H1 (cell line): Measurements from ENCODE around the gene MRPL41. TPM values are rescaled to one million over a fixed set of nuclear protein-coding genes. Genes with fewer than 3 reads are reported as not detected.

Experiments
- CTCF ChIA-PET: fragments of 300-600 bp; sonication (Branson Sonifier 250); formaldehyde crosslinking; loops from one replicate; lab custom pipeline; 2021; ENCODE audit not compliant: partially characterized antibody; lab: Charles Lee
- POLR2A ChIA-PET: fragments of 300-600 bp; sonication (Branson Sonifier 250); formaldehyde crosslinking; loops from one replicate; lab custom pipeline; 2021; ENCODE audit warnings: inconsistent platforms; ENCODE audit not compliant: partially characterized antibody; lab: Charles Lee
- DNase-seq, 2 experiments: peaks; one replicate each; pipeline versions ENCODE4 v3.0.0 to v3.0.0-alpha.2; 2010 to 2022; ENCODE audit warnings: low spot score in 2 of 2, low read depth in 1 of 2, mixed read lengths in 1 of 2
- FAIRE-seq: peaks from 2 replicates; lab custom pipeline; 2011; peaks lifted over from hg19 to GRCh38; lab: Jason Lieb, UNC
- H2AFZ ChIP-seq: 2 replicates; pipeline ENCODE4 v1.8.1; 2012; ENCODE audit warnings: low read length, inconsistent platforms
- H2AK5ac ChIP-seq: 2 replicates; pipeline ENCODE4 v1.6.1; 2013; ENCODE audit warnings: low read depth, low read length
- H2BK120ac ChIP-seq: replicated peaks from 2 replicates; pipeline ENCODE3; 2013; ENCODE audit warnings: low read depth, low read length, inconsistent platforms
- H2BK12ac ChIP-seq: 2 replicates; pipeline ENCODE4 v1.6.1; 2013; ENCODE audit warnings: low read depth, low read length
- H2BK15ac ChIP-seq: 2 replicates; pipeline ENCODE4 v1.6.1; 2013; ENCODE audit warnings: low read length
- H2BK20ac ChIP-seq: 2 replicates; pipeline ENCODE4 v1.6.1; 2013; ENCODE audit warnings: low read length
- H2BK5ac ChIP-seq: 2 replicates; pipeline ENCODE4 v1.6.1; 2013; ENCODE audit warnings: low read depth, low read length
- H3K14ac ChIP-seq: 2 replicates; pipeline ENCODE4 v1.6.1; 2013; ENCODE audit warnings: inconsistent platforms; ENCODE audit not compliant: insufficient read length
- H3K18ac ChIP-seq: 2 replicates; pipeline ENCODE4 v1.6.1; 2013; ENCODE audit warnings: low read length; ENCODE audit errors: extremely low read depth
- H3K23ac ChIP-seq: 2 replicates; pipeline ENCODE4 v1.6.1; 2013; ENCODE audit warnings: inconsistent platforms; ENCODE audit not compliant: insufficient read length
- H3K23me2 ChIP-seq: 2 replicates; pipeline ENCODE4 v1.6.1; 2013; ENCODE audit warnings: low read depth, low read length
- H3K27ac ChIP-seq: 2 replicates; pipeline ENCODE4 v1.6.1; 2011; ENCODE audit warnings: low read depth, low read length, inconsistent platforms
- H3K27me3 ChIP-seq, 4 experiments: replicated peaks in 1 of 4; 1 replicate in 1 of 4; 2 replicates in 3 of 4; pipeline versions ENCODE4 v1.6.1 to v1.8.1; 2011 to 2013; ENCODE audit warnings: low read length in 3 of 4, mild to moderate bottlenecking in 3 of 4, inconsistent platforms in 2 of 4, mixed read lengths in 2 of 4, moderate library complexity in 1 of 4; ENCODE audit not compliant: control insufficient read depth in 3 of 4, insufficient read depth in 3 of 4; ENCODE audit errors: extremely low read depth in 1 of 4
- H3K36me3 ChIP-seq, 4 experiments: 2 replicates each; pipeline versions ENCODE4 v1.6.1 to v1.8.1; 2011 to 2013; ENCODE audit warnings: mild to moderate bottlenecking in 4 of 4, low read length in 3 of 4, moderate library complexity in 2 of 4, control low read depth in 1 of 4, inconsistent platforms in 1 of 4; ENCODE audit not compliant: insufficient read depth in 4 of 4, control insufficient read depth in 2 of 4
- H3K4ac ChIP-seq: replicated peaks from 2 replicates; pipeline ENCODE3; 2013; ENCODE audit warnings: low read length, low read depth, mixed read lengths, inconsistent platforms; ENCODE audit not compliant: insufficient read length
- H3K4me1 ChIP-seq, 4 experiments: replicated peaks in 1 of 4; 1 replicate in 1 of 4; 2 replicates in 3 of 4; pipeline versions ENCODE4 v1.6.1 to v1.8.1; 2011 to 2013; ENCODE audit warnings: low read length in 3 of 4, inconsistent platforms in 2 of 4, mixed read lengths in 1 of 4; ENCODE audit not compliant: insufficient read depth in 4 of 4, control insufficient read depth in 3 of 4
- H3K4me2 ChIP-seq, 2 experiments: 2 replicates each; pipeline versions ENCODE4 v1.6.1 to v1.8.1; 2011 to 2013; ENCODE audit warnings: low read depth in 2 of 2, low read length in 2 of 2, control low read depth in 1 of 2, inconsistent platforms in 1 of 2, mild to moderate bottlenecking in 1 of 2; ENCODE audit not compliant: insufficient read depth in 1 of 2
- H3K4me3 ChIP-seq, 4 experiments: fragments of 200-600, 300-600 bp in 1 of 4; sonication (generic), shearing (Covaris generic), sonication (Bioruptor Twin) in 1 of 4; 2 replicates each; pipeline versions ENCODE4 v1.5.1 to v1.8.1; 2011 to 2016; ENCODE audit warnings: low read length in 4 of 4, low read depth in 3 of 4, control low read depth in 2 of 4, inconsistent platforms in 2 of 4, mild to moderate bottlenecking in 2 of 4, mixed read lengths in 1 of 4, moderate library complexity in 1 of 4; ENCODE audit not compliant: insufficient read depth in 2 of 4; ENCODE audit errors: extremely low read depth in 1 of 4
- H3K56ac ChIP-seq: replicated peaks from 2 replicates; pipeline ENCODE3; 2013; ENCODE audit warnings: low read depth, mild to moderate bottlenecking, mixed read lengths, low read length, inconsistent platforms; ENCODE audit not compliant: insufficient read length
- H3K79me1 ChIP-seq: 2 replicates; pipeline ENCODE4 v1.6.1; 2013; ENCODE audit warnings: low read depth, low read length, control low read depth
- H3K79me2 ChIP-seq, 2 experiments: 2 replicates each; pipeline versions ENCODE4 v1.6.1 to v1.8.1; 2012 to 2013; ENCODE audit warnings: low read length in 2 of 2, mild to moderate bottlenecking in 2 of 2, inconsistent platforms in 1 of 2; ENCODE audit not compliant: insufficient read depth in 2 of 2, control insufficient read depth in 1 of 2
- H3K9ac ChIP-seq, 4 experiments: replicated peaks in 1 of 4; 1 replicate in 1 of 4; 2 replicates in 3 of 4; pipeline versions ENCODE4 v1.6.1 to v1.8.1; 2011 to 2013; ENCODE audit warnings: low read depth in 3 of 4, low read length in 3 of 4, control low read depth in 2 of 4, mild to moderate bottlenecking in 2 of 4, moderate library complexity in 2 of 4, inconsistent platforms in 1 of 4; ENCODE audit errors: extremely low read depth in 1 of 4
- H3K9me3 ChIP-seq, 2 experiments: 2 replicates each; pipeline versions ENCODE4 v1.6.1 to v1.8.1; 2012 to 2013; ENCODE audit warnings: mild to moderate bottlenecking in 2 of 2, moderate library complexity in 2 of 2, control low read depth in 1 of 2, inconsistent platforms in 1 of 2, low read depth in 1 of 2, low read length in 1 of 2, mixed read lengths in 1 of 2; ENCODE audit not compliant: insufficient read depth in 2 of 2
- H4K20me1 ChIP-seq, 2 experiments: replicated peaks in 1 of 2; 2 replicates each; pipeline versions ENCODE3 to v1.8.1; 2011 to 2013; ENCODE audit warnings: inconsistent platforms in 2 of 2, low read length in 2 of 2, mild to moderate bottlenecking in 1 of 2; ENCODE audit not compliant: insufficient read depth in 2 of 2, control insufficient read depth in 1 of 2
- H4K5ac ChIP-seq: 2 replicates; pipeline ENCODE4 v1.6.1; 2013; ENCODE audit warnings: low read length, low read depth, mixed read lengths, inconsistent platforms; ENCODE audit not compliant: insufficient read length
- H4K8ac ChIP-seq: 2 replicates; pipeline ENCODE4 v1.8.0; 2013; ENCODE audit warnings: mild to moderate bottlenecking, moderate library complexity, low read length, inconsistent platforms; ENCODE audit not compliant: insufficient read depth; ENCODE audit errors: extremely low read depth
- H4K91ac ChIP-seq: replicated peaks from 2 replicates; pipeline ENCODE3; 2013; ENCODE audit warnings: low read length, mixed read lengths, inconsistent platforms; ENCODE audit not compliant: insufficient read length
- CHD1 ChIP-seq: IDR thresholded peaks from 2 replicates; pipeline ENCODE4 v1.6.1; 2012; ENCODE audit warnings: low read depth, low read length, improper control_type of control experiment
- HDAC2 ChIP-seq, 2 experiments: fragments of 300-600 bp in 1 of 2; sonication (generic) in 1 of 2; IDR thresholded peaks; 2 replicates each; pipeline ENCODE4 v1.6.1; 2011 to 2012; ENCODE audit warnings: low read depth in 2 of 2, low read length in 2 of 2, mild to moderate bottlenecking in 2 of 2, moderate library complexity in 2 of 2, borderline replicate concordance in 1 of 2, inconsistent platforms in 1 of 2
- JUN ChIP-seq: IDR thresholded peaks from 2 replicates; pipeline ENCODE4 v1.6.1; 2011; ENCODE audit warnings: low read depth, mild to moderate bottlenecking, improper control_type of control experiment, low read length
- POLR2A ChIP-seq, 2 experiments: IDR thresholded peaks; 1 replicate in 1 of 2; 2 replicates in 1 of 2; pipeline ENCODE4 v1.6.1; 2011; ENCODE audit warnings: low read depth in 2 of 2, low read length in 2 of 2, mild to moderate bottlenecking in 2 of 2; ENCODE audit errors: control extremely low read depth in 1 of 2
- SIRT6 ChIP-seq: IDR thresholded peaks from one replicate; pipeline ENCODE4 v1.7.1; 2012; ENCODE audit warnings: low read length, inconsistent platforms
- SP2 ChIP-seq: IDR thresholded peaks from 2 replicates; pipeline ENCODE4 v1.6.1; 2012; ENCODE audit warnings: mild to moderate bottlenecking, low read length, inconsistent platforms
- SUZ12 ChIP-seq: fragments of 200-600 bp; sonication (generic); IDR thresholded peaks from 2 replicates; pipeline ENCODE4 v1.6.1; 2012; ENCODE audit warnings: mild to moderate bottlenecking, inconsistent platforms, low read length, moderate library complexity, mixed read lengths
- TCF12 ChIP-seq: IDR thresholded peaks from 2 replicates; pipeline ENCODE4 v1.6.1; 2011; ENCODE audit warnings: low read depth, mild to moderate bottlenecking, low read length
- WGBS, 2 experiments: shearing (Covaris generic) in 1 of 2; methylation state at CpG; one replicate each; pipeline versions ENCODE4 v1.1.6 to v1.1.7; 2013 to 2015; ENCODE audit warnings: low lambda C conversion rate in 2 of 2, mixed read lengths in 2 of 2, inconsistent platforms in 1 of 2, low coverage in 1 of 2, missing lambda C conversion rate in 1 of 2; ENCODE audit not compliant: insufficient replicate concordance in 2 of 2, insufficient coverage in 1 of 2, insufficient read length in 1 of 2; ENCODE audit errors: extremely low coverage in 1 of 2, missing lambda C conversion rate in 1 of 2; 5-methylcytosine and 5-hydroxymethylcytosine counted together
- polyA plus RNA-seq, 7 experiments: library from polyadenylated mRNA; depleted of rRNA in 3 of 7; stranded (reverse) in 5 of 7; unstranded in 2 of 7; fragments of >200 nt in 5 of 7; fragments of 200-250 nt in 2 of 7; gene quantifications; 1 replicate in 5 of 7; 2 replicates in 1 of 7; 4 replicates in 1 of 7; pipeline versions ENCODE4 v1.2.1 to v1.2.3, GENCODE V29; 2011 to 2013; ENCODE audit warnings: missing spikeins in 2 of 7, mixed read lengths in 2 of 7
- total RNA-seq: library from RNA; stranded (reverse); fragmentation: NEBNext Ultra II Directional; extraction: Animal tissue kit (Norgen Biotek cat#: 25700); gene quantifications from 2 replicates; pipeline ENCODE4 v1.2.1, GENCODE V29; 2021

The MRPL41 gene
- total and polyA plus RNA-seq, 2 of the 8 experiments (the other 6 are each of a cell fraction or from before 2014, with no cell fraction given), result 47.2 to 58.1 TPM

- H3K23me2 ChIP-seq, result no peaks in the 10 kb centered on the region
- H3K56ac ChIP-seq, result no peak overlapping the region
- ChIA-PET POLR2A (interaction anchor here (0.5 kb wide), 1 partner anchor 121 kb away, joined by 3 read pairs; no protein-coding TSS in a partner anchor), CTCF (interaction anchor here (0.6 to 2.2 kb wide), 4 partner anchors 10 to 126 kb away, joined by 3 to 7 read pairs (median 3); no protein-coding TSS in a partner anchor)
- H3K9ac ChIP-seq, result no peak overlapping the region
- peaks cover 0 to 1% of the 10 kb centered on the region in 2 experiments for H4K20me1 ChIP-seq
- H2AFZ ChIP-seq, result no peak overlapping the region
- H3K23ac ChIP-seq, result no peak overlapping the region
- peak overlapping the region; percentile 39; the same call in 1 of the 2 replicates for H4K8ac ChIP-seq
- no peak overlapping the region for H4K91ac ChIP-seq
- FAIRE-seq, result no peak
- H2BK12ac ChIP-seq, result no peak overlapping the region
- H3K4me2 ChIP-seq, result no peak overlapping the region
- no peak overlapping the region for H2BK15ac ChIP-seq
- no peaks in the 10 kb centered on the region for H3K79me2 ChIP-seq
- H3K79me1 ChIP-seq, result no peaks in the 10 kb centered on the region
- H2BK120ac ChIP-seq, result no peak overlapping the region
- 0 out of 2 replicates have a peak overlapping the region, but pooled peaks have one; percentile 10 for H2BK20ac ChIP-seq
- no peak overlapping the region for H3K4me3 ChIP-seq
- H3K36me3 ChIP-seq, result no peaks in the 10 kb centered on the region
- no peaks in the 10 kb centered on the region for H3K27me3 ChIP-seq
- H3K14ac ChIP-seq, result no peak overlapping the region
- DNase-seq, result no peak
- no peaks in the 10 kb centered on the region; a peak in 1 of 7 replicates for H3K4me1 ChIP-seq
- no peak overlapping the region for H4K5ac ChIP-seq
- 95% methylated on average over 18 of the region's 18 CpGs; no CpG with 5 or more reads in 1 of the 2 experiments for whole genome bisulfite sequencing, 2 experiments
- no peak overlapping the region for H3K27ac ChIP-seq
- H3K4ac ChIP-seq, result no peak overlapping the region
- H3K18ac ChIP-seq, result no peak overlapping the region
- H2AK5ac ChIP-seq, result no peak overlapping the region
- no peak overlapping the region for H2BK5ac ChIP-seq
- H3K9me3 ChIP-seq, result no peaks in the 10 kb centered on the region; a peak in 1 of 4 replicates
- no peak for TF ChIP-seq HDAC2 (IDR thresholded peaks at IDR 0.05; ENCODE audit: borderline replicate concordance in 1 of 2, low read depth in 2 of 2, low read length in 2 of 2)
- no peak for TF ChIP-seq TCF12
- TF ChIP-seq CHD1, result no peak
- TF ChIP-seq SUZ12, result no peak
- no peak for TF ChIP-seq SP2
- no peak for TF ChIP-seq POLR2A (IDR thresholded peaks at IDR 0.05; ENCODE audit: control extremely low read depth in 1 of 2, low read depth in 2 of 2, low read length in 2 of 2)
- no peak for TF ChIP-seq SIRT6
- no peak for TF ChIP-seq JUN
Observed at GRCh38 chr9:137540536-137540935, 11.1 kb upstream of the MRPL41 start.
